PFSK-1 (cell line): ENCODE results near the gene TEKT5.

Experiments
- FOXP2 ChIP-seq: optimal IDR thresholded peaks from 2 replicates; pipeline ENCODE3; 2011; ENCODE audit warnings: borderline replicate concordance, control low read depth, inconsistent platforms; ENCODE audit not compliant: insufficient read depth; ENCODE audit errors: extremely low read length, extremely low read depth
- POLR2AphosphoS5 ChIP-seq: IDR thresholded peaks from 2 replicates; pipeline ENCODE4 v1.6.1; 2012; ENCODE audit warnings: low read depth, mild to moderate bottlenecking, control low read depth, low read length, moderate library complexity
- REST ChIP-seq, 2 experiments: IDR thresholded peaks; 2 replicates each; pipeline versions ENCODE4 v1.6.1 to v1.8.0; 2011 to 2012; ENCODE audit warnings: low read depth in 2 of 2, low read length in 2 of 2, control low read depth in 1 of 2, inconsistent platforms in 1 of 2, mild to moderate bottlenecking in 1 of 2, moderate library complexity in 1 of 2; ENCODE audit not compliant: insufficient read depth in 1 of 2
- SIN3A ChIP-seq: IDR thresholded peaks from 2 replicates; pipeline ENCODE4 v1.6.1; 2012; ENCODE audit warnings: mild to moderate bottlenecking, low read length, moderate library complexity, borderline replicate concordance; ENCODE audit not compliant: insufficient read depth
- TAF1 ChIP-seq: IDR thresholded peaks from 2 replicates; pipeline ENCODE4 v1.6.1; 2012; ENCODE audit warnings: low read length, control low read depth, borderline replicate concordance; ENCODE audit not compliant: insufficient read depth

The TEKT5 gene

GRCh38 chr16:10647264-10647720 lies 47.4 kb downstream of the TEKT5 start:
- TF ChIP-seq SIN3A = no peak
- no peak for TF ChIP-seq REST (IDR thresholded peaks at IDR 0.05; ENCODE audit: insufficient read depth in 1 of 2, low read depth in 2 of 2, low read length in 2 of 2)
- TF ChIP-seq TAF1 = no peak
- TF ChIP-seq POLR2AphosphoS5 = no peak
- TF ChIP-seq FOXP2 = no peak

- TF ChIP-seq TAF1 (no peak), FOXP2 (no peak), REST (IDR thresholded peaks at IDR 0.05; ENCODE audit: insufficient read depth in 1 of 2, low read depth in 2 of 2, low read length in 2 of 2) (no peak), SIN3A (no peak), POLR2AphosphoS5 (no peak)
Observed at GRCh38 chr16:10646581-10647263, 48.0 kb downstream of the TEKT5 start.

GRCh38 chr16:10646228-10646580 lies 48.5 kb downstream of the TEKT5 start:
- TF ChIP-seq SIN3A (no peak), POLR2AphosphoS5 (no peak), FOXP2 (no peak), TAF1 (no peak), REST (IDR thresholded peaks at IDR 0.05; ENCODE audit: insufficient read depth in 1 of 2, low read depth in 2 of 2, low read length in 2 of 2) (no peak)

GRCh38 chr16:10644092-10644491 lies 50.6 kb downstream of the TEKT5 start:
- TF ChIP-seq REST (IDR thresholded peaks at IDR 0.05; ENCODE audit: insufficient read depth in 1 of 2, low read depth in 2 of 2, low read length in 2 of 2) (no peak), FOXP2 (no peak)

- TF ChIP-seq REST (IDR thresholded peaks at IDR 0.05; ENCODE audit: insufficient read depth in 1 of 2, low read depth in 2 of 2, low read length in 2 of 2) (no peak), SIN3A (no peak), POLR2AphosphoS5 (no peak), FOXP2 (no peak), TAF1 (no peak)
Observed at GRCh38 chr16:10642964-10643363, 51.8 kb downstream of the TEKT5 start.
